Heart right ventricle (tissue), 16 donors: ENCODE results near the gene LOXHD1. TPM values are rescaled to one million over a fixed set of nuclear protein-coding genes. Genes with fewer than 3 reads are reported as not detected.

Experiments used
- ATAC-seq, 8 donors: fragments of 200-7000 bp; cut with Tn5 transposase; one replicate each; pipeline ENCODE4 v1.9.1; 2020; ENCODE audit warnings: mild to moderate bottlenecking in 8 of 8, moderate library complexity in 8 of 8, moderate number of reproducible peaks in 1 of 8
- DNase-seq, 2 donors: peaks; one replicate each; pipeline ENCODE4 v3.0.0-alpha.2; 2020
- H3K27ac ChIP-seq, 10 donors: fragments of 200-600 bp; sonication (generic) in 2 of 10; one replicate each; pipeline versions ENCODE4 v1.5.0 to v1.8.0; 2020 to 2022; ENCODE audit warnings: mild to moderate bottlenecking in 3 of 10
- H3K27me3 ChIP-seq, 7 donors: fragments of 200-600 bp; one replicate each; pipeline ENCODE4 v1.8.0; 2021 to 2022; ENCODE audit warnings: mild to moderate bottlenecking in 2 of 7
- H3K36me3 ChIP-seq, 9 donors: fragments of 200-600 bp; sonication (generic) in 1 of 9; one replicate each; pipeline versions ENCODE4 v1.5.0 to v1.8.0; 2020 to 2022; ENCODE audit warnings: mild to moderate bottlenecking in 2 of 9
- H3K4me1 ChIP-seq, 9 donors: fragments of 200-600 bp; sonication (generic) in 1 of 9; one replicate each; pipeline versions ENCODE4 v1.5.0 to v1.8.0; 2020 to 2022; ENCODE audit warnings: mild to moderate bottlenecking in 4 of 9
- H3K4me3 ChIP-seq, 10 donors: fragments of 200-600 bp; sonication (generic) in 2 of 10; one replicate each; pipeline versions ENCODE4 v1.5.0 to v1.8.0; 2020 to 2022; ENCODE audit warnings: mild to moderate bottlenecking in 7 of 10, moderate library complexity in 2 of 10
- H3K9me3 ChIP-seq, 11 donors: fragments of 200-600 bp in 10 of 11; sonication (generic) in 2 of 11; one replicate each; pipeline versions ENCODE4 v1.5.0 to v1.8.0; 2013 to 2022; ENCODE audit warnings: mild to moderate bottlenecking in 2 of 11, control low read depth in 1 of 11, moderate library complexity in 1 of 11
- CTCF ChIP-seq, 9 donors: fragments of 200-600 bp; sonication (generic) in 2 of 9; IDR thresholded peaks; one replicate each; pipeline versions ENCODE4 v1.5.0 to v1.8.0; 2021 to 2022; ENCODE audit warnings: antibody characterized with exemption in 9 of 9, mild to moderate bottlenecking in 5 of 9, moderate library complexity in 1 of 9
- WGBS, 2 donors: extraction: QIAGEN DNeasy Blood & Tissue Kit; methylation state at CpG; one replicate each; pipeline ENCODE4 v1.1.7; 2013; ENCODE audit warnings: inconsistent platforms in 1 of 2; 5-methylcytosine and 5-hydroxymethylcytosine counted together
- intact Hi-C, 10 donors: fragments of 100-400 bp; cut with DNase I; formaldehyde crosslinking; loops; one replicate each; pipeline versions ENCODE4 v1.11.1 to v1.14.2; 2022
- polyA plus RNA-seq, 2 donors: library from polyadenylated mRNA; stranded (reverse); fragments of 200-250 nt; gene quantifications; one replicate each; pipeline ENCODE4 v1.2.3, GENCODE V29; 2013
- total RNA-seq, 10 donors: library from RNA; stranded (reverse); fragmentation: NEBNext Ultra II Directional in 3 of 10; extraction: Animal tissue kit (Norgen Biotek cat#: 25700) in 3 of 10; gene quantifications; one replicate each; pipeline versions ENCODE4 v1.2.1 to v1.2.4, GENCODE V29; 2021 to 2023
- donor health status: Arrhythmogenic right ventricular cardiomyopathy.
- donor health status: ischemic (EF 13 %, LVEDD 7.1; RV severe dilation, severe dysfunction).
- donor health status: healthy with polysubstance abuse.
- donor health status: DM: no; HTN: yes; CAD: no.
- donor health status: DM: no; HTN: no; CAD: no.
- donor health status: ischemic (EF 25% LVEDD 6.9; RV normal size, moderate dysfunction).
- donor health status: ischemic (EF 25% LVEDD 5.7; RV mildly dilated, moderate dysfunction).
- donor health status: healthy.
- donor health status: DM: yes; HTN: yes; CAD: no.
- donor health status: Ischemic cardiomyopathy.
- donor health status: ischemic (EF 35%, LVEDD 5.7; RV mildly dilated, moderate dysfunction).
- donor health status: nonischemic (EF 11% LVEDD 7.7; RV severe dilation, severe dysfunction).
- donor health status: DM: yes; HTN: yes; CAD: no.
- donor health status: PGD.
- donor health status: ischemic (EF 29% LVEDD 5.4; RV normal size, mild dysfunction).
- donor health status: nonischemic (EF 23%, LVEDD 6.1; RV moderate dilation, normal function).

LOXHD1 gene
- total and polyA plus RNA-seq, 12 donors, result 0.15 to 1.9 (median 0.88) TPM

- peaks cover 0 to 25% (median 9%) of the 10 kb centered on the region in 11 donors for H3K9me3 ChIP-seq
- no peak for TF ChIP-seq CTCF (IDR thresholded peaks at IDR 0.05)
- 0 to 80% methylated on average over 1 of the region's 1 CpG for WGBS, 2 donors
- H3K27ac ChIP-seq, result no peak overlapping the region
- no peak for DNase-seq
- H3K4me1 ChIP-seq, result no peaks in the 10 kb centered on the region
- peaks cover 0 to 22% (median 0%) of the 10 kb centered on the region in 9 donors for H3K36me3 ChIP-seq
- no peak for ATAC-seq
- no peaks in the 10 kb centered on the region for H3K27me3 ChIP-seq
- intact Hi-C loops, result loop anchor here in 2 of 10 donors (10.0 kb wide), 2 partner anchors 65 to 165 kb away; no protein-coding TSS in a partner anchor
- no peak overlapping the region for H3K4me3 ChIP-seq
Measured at GRCh38 chr18:46449499-46449898, 207.5 kb downstream of the LOXHD1 start.

DNA sequence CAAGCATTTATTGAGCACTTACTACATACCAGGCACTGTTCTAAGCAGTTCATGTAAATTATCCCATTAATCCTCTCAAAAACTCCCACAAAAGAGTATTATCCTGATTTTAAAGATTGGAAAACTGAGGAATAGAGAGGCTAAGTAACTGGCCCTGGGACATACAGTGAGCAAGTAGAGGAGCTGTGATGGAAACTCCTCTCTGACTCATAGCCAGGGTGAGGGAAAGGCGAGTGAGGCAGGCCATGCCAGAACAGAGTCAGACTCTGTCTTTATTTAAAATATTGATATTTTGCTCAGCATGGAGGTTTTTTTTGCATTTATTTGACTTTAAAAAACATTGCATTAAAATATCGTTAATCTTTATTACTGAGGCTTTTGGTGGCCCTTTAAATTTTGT is 208.0 kb downstream of the LOXHD1 start:
- Histone ChIP-seq H3K9me3 (peaks cover 0 to 28% (median 9%) of the 10 kb centered on the region in 11 donors), H3K27ac (no peak overlapping the region), H3K27me3 (no peaks in the 10 kb centered on the region), H3K4me1 (no peaks in the 10 kb centered on the region), H3K36me3 (peaks cover 0 to 22% (median 0%) of the 10 kb centered on the region in 9 donors), H3K4me3 (no peak overlapping the region)
- intact Hi-C loops, result loop anchor here in 2 of 10 donors (10.0 kb wide), 2 partner anchors 64 to 164 kb away; no protein-coding TSS in a partner anchor
- WGBS, 2 donors, result 96 to 100% methylated on average over 2 of the region's 2 CpGs
- no peak for ATAC-seq
- no peak for DNase-seq
- TF ChIP-seq CTCF (IDR thresholded peaks at IDR 0.05), result no peak

GRCh38 chr18:46448347-46448746 is 208.7 kb downstream of the LOXHD1 start:
- H3K27ac ChIP-seq, result no peak overlapping the region
- no peaks in the 10 kb centered on the region for H3K4me1 ChIP-seq
- WGBS, 2 donors, result 92 to 93% methylated on average over 4 of the region's 4 CpGs
- DNase-seq (no peak), ATAC-seq (no peak)
- H3K9me3 ChIP-seq, result peaks cover 0 to 28% (median 9%) of the 10 kb centered on the region in 11 donors
- no peak overlapping the region for H3K4me3 ChIP-seq
- intact Hi-C loops, result loop anchor here in 2 of 10 donors (10.0 kb wide), 2 partner anchors 64 to 164 kb away; no protein-coding TSS in a partner anchor
- peaks cover 0 to 22% (median 0%) of the 10 kb centered on the region in 9 donors for H3K36me3 ChIP-seq
- H3K27me3 ChIP-seq, result no peaks in the 10 kb centered on the region
- TF ChIP-seq CTCF (IDR thresholded peaks at IDR 0.05), result no peak

GRCh38 chr18:46447792-46448191 is 209.2 kb downstream of the LOXHD1 start:
- H3K27ac ChIP-seq, result no peak overlapping the region
- H3K4me1 ChIP-seq, result no peaks in the 10 kb centered on the region
- TF ChIP-seq CTCF (IDR thresholded peaks at IDR 0.05), result no peak
- ATAC-seq, result no peak
- intact Hi-C loops, result loop anchor here in 2 of 10 donors (10.0 kb wide), 2 partner anchors 63 to 163 kb away; no protein-coding TSS in a partner anchor
- no peak for DNase-seq
- no peak overlapping the region for H3K4me3 ChIP-seq
- H3K27me3 ChIP-seq, result no peaks in the 10 kb centered on the region
- WGBS, 2 donors, result 95 to 97% methylated on average over 5 of the region's 5 CpGs
- H3K36me3 ChIP-seq, result peaks cover 0 to 22% (median 0%) of the 10 kb centered on the region in 9 donors
- peaks cover 0 to 30% (median 9%) of the 10 kb centered on the region in 11 donors for H3K9me3 ChIP-seq
